ENCODE data around the gene FANCE.

DNA sequence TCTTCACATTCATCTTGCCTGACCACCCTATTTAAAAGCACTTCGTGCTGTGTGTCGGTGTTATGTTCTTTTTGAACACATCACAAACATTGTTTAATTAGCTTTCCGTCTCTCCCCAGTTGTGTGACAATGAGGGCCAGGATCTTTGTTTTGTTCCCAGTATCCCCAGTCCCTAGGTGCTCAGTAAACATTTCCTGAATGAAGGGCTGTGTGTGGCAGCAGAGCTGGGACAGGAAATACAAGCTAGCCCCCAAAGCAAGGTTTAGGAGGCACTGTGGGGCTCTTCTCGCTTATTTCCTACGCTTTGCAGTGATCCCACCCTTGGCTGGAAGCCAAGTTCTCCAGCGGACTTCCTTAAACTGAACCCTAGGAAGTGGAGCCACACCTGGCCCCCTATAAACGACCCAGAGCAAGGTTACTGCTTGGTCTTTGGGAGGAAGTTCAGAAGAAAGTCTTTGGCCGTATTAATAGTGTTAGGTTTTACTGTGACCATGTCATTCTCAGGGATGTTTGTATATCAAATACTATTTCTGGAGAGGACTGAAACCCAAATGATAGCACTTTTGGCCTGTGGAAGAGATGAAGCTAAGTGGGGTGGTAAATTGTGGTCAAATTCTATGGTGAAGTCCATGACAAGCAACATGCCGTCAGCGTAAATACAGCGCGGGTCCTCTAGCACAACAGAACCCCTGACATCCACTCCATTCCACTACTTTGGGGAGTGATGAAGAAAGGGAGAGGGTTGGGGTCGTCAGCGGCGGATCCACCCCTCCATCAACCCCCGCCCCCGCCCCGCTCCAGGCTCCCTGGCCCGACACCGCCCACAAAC is 570 bp upstream of the FANCE start:
- TF ChIP-seq CTCF (IDR thresholded peaks at IDR 0.05) (no peak), ZFX (IDR thresholded peaks at IDR 0.05; ENCODE audit: borderline replicate concordance) (no peak)

Data from 22Rv1 (cell line).